HepG2 (cell line): Measurements from ENCODE around the gene NTM. TPM values are rescaled to one million over a fixed set of nuclear protein-coding genes. Genes with fewer than 3 reads are reported as not detected.

Experiments
- MATR3 ChIP-seq: sonication (generic); formaldehyde crosslinking; IDR thresholded peaks from 2 replicates; pipeline ENCODE4 v1.4.0; 2020; ENCODE audit warnings: missing genetic modification reagents
- polyA plus RNA-seq, 8 experiments: library from polyadenylated mRNA; depleted of rRNA in 3 of 8; stranded (reverse) in 7 of 8; unstranded in 1 of 8; fragments of >200 nt; fragmentation: Illumina TruSeq in 4 of 8; extraction: Trizol in 4 of 8; gene quantifications; 2 replicates each; pipeline versions ENCODE4 v1.2.1 to v1.2.3, GENCODE V29; 2011 to 2016; ENCODE audit warnings: low read depth in 4 of 8, missing spikeins in 1 of 8, mixed read lengths in 1 of 8; ENCODE audit not compliant: insufficient read depth in 1 of 8
- total RNA-seq, 5 experiments: library from RNA; depleted of rRNA; stranded (reverse); fragments of >200 nt; fragmentation: Illumina TruSeq; extraction: Trizol; gene quantifications; 2 replicates each; pipeline ENCODE4 v1.2.3, GENCODE V29; 2016; ENCODE audit warnings: low read depth in 1 of 5
- TF ChIP-seq, protein P1 (sequence below): sonication (generic); formaldehyde crosslinking; IDR thresholded peaks from 2 replicates; pipeline ENCODE4 v1.9.0; 2021; ENCODE audit warnings: missing genetic modification reagents, mild to moderate bottlenecking, borderline replicate concordance
- TF ChIP-seq, protein P2 (sequence below): sonication (generic); formaldehyde crosslinking; IDR thresholded peaks from 2 replicates; pipeline ENCODE4 v1.5.1; 2020; ENCODE audit warnings: missing genetic modification reagents, mild to moderate bottlenecking, borderline replicate concordance
- TF ChIP-seq, protein P3 (sequence below): sonication (generic); formaldehyde crosslinking; IDR thresholded peaks from 2 replicates; pipeline ENCODE4 v1.5.1; 2020; ENCODE audit warnings: missing genetic modification reagents, mild to moderate bottlenecking, borderline replicate concordance
- TF ChIP-seq, protein P4 (sequence below): sonication (generic); formaldehyde crosslinking; IDR thresholded peaks from 2 replicates; pipeline ENCODE4 v1.4.0; 2020; ENCODE audit warnings: missing genetic modification reagents

NTM gene
- total and polyA plus RNA-seq, 2 of the 13 experiments (the other 11 are each of a cell fraction or from before 2014, with no cell fraction given), result not detected

DNA sequence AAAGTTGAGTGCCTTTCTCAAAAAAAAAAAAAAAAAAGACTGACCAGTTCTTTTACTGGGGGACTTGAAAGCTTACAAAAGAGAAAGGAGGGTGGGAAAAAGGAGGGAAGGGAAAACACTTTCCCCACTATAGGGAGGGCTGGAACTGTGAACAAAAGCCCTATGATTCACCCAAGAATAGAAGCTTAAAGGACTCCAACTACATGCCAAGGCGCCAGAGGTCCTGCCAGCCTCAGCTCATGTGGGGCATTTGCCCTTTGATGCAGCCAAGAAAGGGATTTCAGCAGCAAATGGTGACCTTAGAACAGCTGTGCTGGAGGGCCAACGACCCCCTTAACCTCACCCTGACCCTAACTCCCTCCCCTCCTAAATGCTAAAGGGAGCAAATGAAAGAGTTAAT, 160.0 kb downstream of the NTM start (continued):
- TF ChIP-seq, protein P1, sequence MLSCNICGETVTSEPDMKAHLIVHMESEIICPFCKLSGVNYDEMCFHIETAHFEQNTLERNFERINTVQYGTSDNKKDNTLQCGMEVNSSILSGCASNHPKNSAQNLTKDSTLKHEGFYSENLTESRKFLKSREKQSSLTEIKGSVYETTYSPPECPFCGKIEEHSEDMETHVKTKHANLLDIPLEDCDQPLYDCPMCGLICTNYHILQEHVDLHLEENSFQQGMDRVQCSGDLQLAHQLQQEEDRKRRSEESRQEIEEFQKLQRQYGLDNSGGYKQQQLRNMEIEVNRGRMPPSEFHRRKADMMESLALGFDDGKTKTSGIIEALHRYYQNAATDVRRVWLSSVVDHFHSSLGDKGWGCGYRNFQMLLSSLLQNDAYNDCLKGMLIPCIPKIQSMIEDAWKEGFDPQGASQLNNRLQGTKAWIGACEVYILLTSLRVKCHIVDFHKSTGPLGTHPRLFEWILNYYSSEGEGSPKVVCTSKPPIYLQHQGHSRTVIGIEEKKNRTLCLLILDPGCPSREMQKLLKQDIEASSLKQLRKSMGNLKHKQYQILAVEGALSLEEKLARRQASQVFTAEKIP, result no peak
- no peak for TF ChIP-seq MATR3 (CRISPR knock-in tag)
- TF ChIP-seq, protein P2, sequence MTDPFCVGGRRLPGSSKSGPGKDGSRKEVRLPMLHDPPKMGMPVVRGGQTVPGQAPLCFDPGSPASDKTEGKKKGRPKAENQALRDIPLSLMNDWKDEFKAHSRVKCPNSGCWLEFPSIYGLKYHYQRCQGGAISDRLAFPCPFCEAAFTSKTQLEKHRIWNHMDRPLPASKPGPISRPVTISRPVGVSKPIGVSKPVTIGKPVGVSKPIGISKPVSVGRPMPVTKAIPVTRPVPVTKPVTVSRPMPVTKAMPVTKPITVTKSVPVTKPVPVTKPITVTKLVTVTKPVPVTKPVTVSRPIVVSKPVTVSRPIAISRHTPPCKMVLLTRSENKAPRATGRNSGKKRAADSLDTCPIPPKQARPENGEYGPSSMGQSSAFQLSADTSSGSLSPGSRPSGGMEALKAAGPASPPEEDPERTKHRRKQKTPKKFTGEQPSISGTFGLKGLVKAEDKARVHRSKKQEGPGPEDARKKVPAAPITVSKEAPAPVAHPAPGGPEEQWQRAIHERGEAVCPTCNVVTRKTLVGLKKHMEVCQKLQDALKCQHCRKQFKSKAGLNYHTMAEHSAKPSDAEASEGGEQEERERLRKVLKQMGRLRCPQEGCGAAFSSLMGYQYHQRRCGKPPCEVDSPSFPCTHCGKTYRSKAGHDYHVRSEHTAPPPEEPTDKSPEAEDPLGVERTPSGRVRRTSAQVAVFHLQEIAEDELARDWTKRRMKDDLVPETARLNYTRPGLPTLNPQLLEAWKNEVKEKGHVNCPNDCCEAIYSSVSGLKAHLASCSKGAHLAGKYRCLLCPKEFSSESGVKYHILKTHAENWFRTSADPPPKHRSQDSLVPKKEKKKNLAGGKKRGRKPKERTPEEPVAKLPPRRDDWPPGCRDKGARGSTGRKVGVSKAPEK (CRISPR knock-in tag), result no peak
- TF ChIP-seq, protein P3, sequence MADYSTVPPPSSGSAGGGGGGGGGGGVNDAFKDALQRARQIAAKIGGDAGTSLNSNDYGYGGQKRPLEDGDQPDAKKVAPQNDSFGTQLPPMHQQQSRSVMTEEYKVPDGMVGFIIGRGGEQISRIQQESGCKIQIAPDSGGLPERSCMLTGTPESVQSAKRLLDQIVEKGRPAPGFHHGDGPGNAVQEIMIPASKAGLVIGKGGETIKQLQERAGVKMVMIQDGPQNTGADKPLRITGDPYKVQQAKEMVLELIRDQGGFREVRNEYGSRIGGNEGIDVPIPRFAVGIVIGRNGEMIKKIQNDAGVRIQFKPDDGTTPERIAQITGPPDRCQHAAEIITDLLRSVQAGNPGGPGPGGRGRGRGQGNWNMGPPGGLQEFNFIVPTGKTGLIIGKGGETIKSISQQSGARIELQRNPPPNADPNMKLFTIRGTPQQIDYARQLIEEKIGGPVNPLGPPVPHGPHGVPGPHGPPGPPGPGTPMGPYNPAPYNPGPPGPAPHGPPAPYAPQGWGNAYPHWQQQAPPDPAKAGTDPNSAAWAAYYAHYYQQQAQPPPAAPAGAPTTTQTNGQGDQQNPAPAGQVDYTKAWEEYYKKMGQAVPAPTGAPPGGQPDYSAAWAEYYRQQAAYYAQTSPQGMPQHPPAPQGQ (CRISPR knock-in tag), result no peak
- TF ChIP-seq, protein P4, sequence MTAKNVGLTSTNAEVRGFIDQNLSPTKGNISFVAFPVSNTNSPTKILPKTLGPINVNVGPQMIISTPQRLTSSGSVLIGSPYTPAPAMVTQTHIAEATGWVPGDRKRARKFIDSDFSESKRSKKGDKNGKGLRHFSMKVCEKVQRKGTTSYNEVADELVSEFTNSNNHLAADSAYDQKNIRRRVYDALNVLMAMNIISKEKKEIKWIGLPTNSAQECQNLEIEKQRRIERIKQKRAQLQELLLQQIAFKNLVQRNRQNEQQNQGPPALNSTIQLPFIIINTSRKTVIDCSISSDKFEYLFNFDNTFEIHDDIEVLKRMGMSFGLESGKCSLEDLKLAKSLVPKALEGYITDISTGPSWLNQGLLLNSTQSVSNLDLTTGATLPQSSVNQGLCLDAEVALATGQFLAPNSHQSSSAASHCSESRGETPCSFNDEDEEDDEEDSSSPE (CRISPR knock-in tag), result no peak
